RWPE1 (cell line): ENCODE results near the gene MBNL2.

Experiments used
- CTCF ChIA-PET: fragments of 350-600 bp; sonication (Branson Sonifier 250); formaldehyde crosslinking; extraction: SDS; loops from one replicate; lab custom pipeline; 2021; lab: Yijun Ruan, JAX
- POLR2A ChIA-PET: fragments of 400-600 bp; formaldehyde crosslinking; extraction: SDS; loops from one replicate; lab custom pipeline; 2020; ENCODE audit warnings: antibody characterized with exemption; ENCODE audit not compliant: low non-redundant PET; lab: Yijun Ruan, JAX
- DNase-seq: peaks from one replicate; pipeline ENCODE4 v3.0.0; 2012; ENCODE audit warnings: low spot score
- H3K27ac ChIP-seq: fragments of 450-650 bp; 2 replicates; pipeline ENCODE4 v1.5.1; 2017
- CTCF ChIP-seq: fragments of 450-650 bp; conservative IDR thresholded peaks from 2 replicates; pipeline ENCODE4 v1.5.1; 2017; ENCODE audit warnings: low read depth, mild to moderate bottlenecking

MBNL2 gene

GRCh38 chr13:97234236-97234635, 12.1 kb downstream of the MBNL2 start:
- DNase-seq, result no peak
- ChIA-PET CTCF (interaction anchor here (0.6 kb wide), 1 partner anchor 1341 kb away, joined by 3 read pairs; no protein-coding TSS in a partner anchor), POLR2A (no interaction called here)
- no peak for TF ChIP-seq CTCF
- no peak overlapping the region for H3K27ac ChIP-seq

- DNase-seq, result no peak
- ChIA-PET CTCF (interaction anchor here (0.6 kb wide), 1 partner anchor 1716 kb away, joined by 4 read pairs; no protein-coding TSS in a partner anchor), POLR2A (no interaction called here)
- H3K27ac ChIP-seq, result no peak overlapping the region
- no peak for TF ChIP-seq CTCF
Observed at GRCh38 chr13:97234742-97235141, 12.6 kb downstream of the MBNL2 start.

- TF ChIP-seq CTCF, result no peak
- no peak for DNase-seq
- H3K27ac ChIP-seq, result no peak overlapping the region
- POLR2A ChIA-PET, result no interaction called here
- CTCF ChIA-PET, result no interaction called here
Observed at GRCh38 chr13:97235549-97236231, 13.6 kb downstream of the MBNL2 start.

- POLR2A ChIA-PET, result no interaction called here
- CTCF ChIA-PET, result interaction anchor here (0.5 to 0.6 kb wide), 2 partner anchors 9 to 13 kb away, joined by 4 to 5 read pairs; no protein-coding TSS in a partner anchor
Observed at GRCh38 chr13:97237388-97237787, 15.3 kb downstream of the MBNL2 start.

GRCh38 chr13:97238432-97238831, 16.3 kb downstream of the MBNL2 start:
- H3K27ac ChIP-seq, result no peak overlapping the region
- ChIA-PET POLR2A (no interaction called here), CTCF (no interaction called here)
- TF ChIP-seq CTCF, result no peak
- DNase-seq, result no peak

More at GRCh38 chr13:97237388-97237787, 15.3 kb downstream of the MBNL2 start:
- no peak overlapping the region for H3K27ac ChIP-seq
- no peak for DNase-seq
- TF ChIP-seq CTCF, result no peak

GRCh38 chr13:97238883-97239282, 16.8 kb downstream of the MBNL2 start:
- ChIA-PET CTCF (interaction anchor here (0.8 kb wide), 1 partner anchor 72 kb away, joined by 4 read pairs; no protein-coding TSS in a partner anchor), POLR2A (no interaction called here)
- no peak for DNase-seq
- H3K27ac ChIP-seq, result no peak overlapping the region
- TF ChIP-seq CTCF, result no peak
